Stimulated activated CD4-positive, alpha-beta T cell treated with anti-CD3 and anti-CD28 coated beads, Interleukin-15, amount 100 ng/mL, for 48 hours (primary cell): ENCODE data around the gene IFITM1.
"Not testable (repeated sequence)": the region's sequence is repeated elsewhere in the genome, so short reads cannot be mapped to it uniquely, and the experiment has no call there.

Experiments used
- DNase-seq, 2 donors: peaks; one replicate each; pipeline ENCODE4 v3.0.0-alpha.2; 2020; ENCODE audit warnings: low read depth in 2 of 2

The IFITM1 gene

GRCh38 chr11:293852-294661 lies 19.8 kb upstream of the IFITM1 start:
- no peak for DNase-seq

- DNase-seq: no peak
These were observed 19.1 kb upstream of the IFITM1 start for GRCh38 chr11:294780-295179.

- DNase-seq: no peak
These were observed 18.3 kb upstream of the IFITM1 start for GRCh38 chr11:295351-296170.

- DNase-seq: no peak
These were observed 17.4 kb upstream of the IFITM1 start for GRCh38 chr11:296171-297050.

GRCh38 chr11:297051-297585 lies 16.7 kb upstream of the IFITM1 start:
- DNase-seq: no peak

- DNase-seq: no peak
These were observed 16.0 kb upstream of the IFITM1 start for GRCh38 chr11:297586-298405.

GRCh38 chr11:298406-299065 lies 15.3 kb upstream of the IFITM1 start:
- DNase-seq: no peak

GRCh38 chr11:299081-299891 lies 14.6 kb upstream of the IFITM1 start, which contains the start of gene IFITM5:
Gene IFITM5 (minus strand): TSS chr11:299526. CDS start chr11:299490, 36 bp downstream.
- no peak for DNase-seq

- no peak for DNase-seq
These were observed 13.7 kb upstream of the IFITM1 start for GRCh38 chr11:299951-300735.

GRCh38 chr11:303363-303762 lies 10.5 kb upstream of the IFITM1 start:
- DNase-seq: no peak

- DNase-seq: no peak
These were observed 9.8 kb upstream of the IFITM1 start for GRCh38 chr11:304061-304506.

- no peak for DNase-seq
These were observed 8.7 kb upstream of the IFITM1 start for GRCh38 chr11:304915-305843.

- DNase-seq: no peak
These were observed 8.0 kb upstream of the IFITM1 start for GRCh38 chr11:305844-306211.

GRCh38 chr11:306645-307371 lies 7.0 kb upstream of the IFITM1 start:
- DNase-seq: no peak

GRCh38 chr11:307766-308708 lies 5.8 kb upstream of the IFITM1 start, which contains the start of gene IFITM2:
Gene IFITM2 (plus strand): TSS chr11:307816. CDS start chr11:308193, 377 bp downstream.
- not testable (repeated sequence) for DNase-seq
